Measurements from ENCODE around the gene MAP1A.

The MAP1A gene

DNA sequence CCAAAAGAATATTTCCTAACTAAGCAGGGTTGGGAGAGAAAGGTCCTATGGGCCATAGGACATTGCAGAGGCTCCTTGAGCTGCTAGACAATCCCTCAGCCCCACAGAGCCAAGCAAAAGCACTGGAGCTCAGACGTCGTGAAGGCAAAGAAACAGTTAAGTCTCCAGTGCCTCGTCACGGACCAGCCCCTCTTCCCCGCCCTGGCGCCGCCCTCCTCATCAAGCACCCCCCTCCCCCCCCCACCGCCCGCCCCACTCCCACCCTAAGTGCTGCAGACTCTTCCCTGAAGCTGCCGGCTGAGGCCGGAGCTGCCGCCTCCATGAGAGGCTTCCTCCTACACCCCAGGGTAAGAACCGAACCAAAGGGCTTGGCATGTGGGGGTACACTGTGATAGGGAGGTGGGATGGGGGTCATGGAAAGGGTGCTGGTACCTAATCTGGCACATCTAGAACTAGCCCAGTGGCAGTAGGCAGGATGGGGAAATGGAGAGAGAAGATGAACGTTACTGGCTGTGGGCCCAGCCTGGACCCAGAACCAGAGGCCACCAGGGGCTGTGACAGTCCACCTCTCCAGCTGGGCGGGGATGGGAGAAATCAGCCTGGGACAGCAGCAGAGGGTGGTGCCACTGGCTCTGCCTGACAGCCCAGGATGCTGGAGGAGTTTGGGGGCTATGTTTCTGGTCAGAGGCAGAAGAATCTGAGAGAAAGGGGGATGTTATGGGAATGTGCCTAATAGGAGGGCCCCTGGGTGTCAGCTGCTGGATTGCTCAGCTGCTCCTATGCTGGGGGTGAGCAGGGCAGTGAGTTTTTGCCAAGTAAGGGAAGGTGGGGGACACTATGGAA, at the start of gene MAP1A:
Gene MAP1A, plus strand, starts transcription at position 255 of the 843 bp plus-strand sequence. CDS start 3,866 bp downstream, outside the sequence.
- FAIRE-seq: no peak

DNA sequence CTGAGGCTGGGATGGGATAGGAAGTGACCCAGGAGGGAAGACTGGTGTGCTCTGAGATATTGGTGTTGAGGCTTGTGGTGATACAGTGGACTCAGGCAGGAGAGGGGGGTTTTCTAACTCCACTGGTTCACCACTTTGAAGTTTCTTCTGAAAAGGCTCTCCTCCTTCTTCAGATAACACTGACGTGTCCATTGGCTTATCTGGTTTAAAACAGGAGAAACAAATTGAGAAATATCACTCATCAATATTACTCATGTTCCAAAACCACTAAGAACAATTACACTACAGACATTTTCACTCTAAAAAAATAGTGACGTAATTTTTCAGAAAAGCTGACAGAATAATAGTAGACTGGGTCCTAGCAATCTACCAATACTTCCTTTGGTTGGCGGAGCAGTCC, 47.5 kb upstream of the MAP1A start:
- no peak for FAIRE-seq

GRCh38 chr15:43471975-43472374, 45.4 kb upstream of the MAP1A start:
- no peak for FAIRE-seq

DNA sequence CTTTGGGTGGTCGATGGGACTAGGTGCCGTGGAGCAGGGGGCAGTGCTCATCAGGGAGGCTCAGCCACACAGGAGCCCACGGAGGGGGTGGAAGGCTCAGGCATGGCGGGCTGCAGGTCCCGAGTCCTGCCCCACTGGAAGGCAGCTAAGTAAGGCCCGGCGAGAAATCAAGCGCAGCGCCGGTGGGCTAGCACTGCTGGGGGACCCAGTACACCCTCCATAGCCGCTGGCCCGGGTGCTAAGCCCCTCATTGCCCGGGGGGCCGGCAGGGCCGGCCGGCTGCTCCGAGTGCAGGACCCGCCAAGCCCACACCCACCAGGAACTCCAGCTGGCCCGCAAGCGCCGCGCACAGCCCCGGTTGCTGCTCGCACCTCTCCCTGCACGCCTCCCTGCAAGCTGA, 43.5 kb upstream of the MAP1A start:
- no peak for FAIRE-seq

DNA sequence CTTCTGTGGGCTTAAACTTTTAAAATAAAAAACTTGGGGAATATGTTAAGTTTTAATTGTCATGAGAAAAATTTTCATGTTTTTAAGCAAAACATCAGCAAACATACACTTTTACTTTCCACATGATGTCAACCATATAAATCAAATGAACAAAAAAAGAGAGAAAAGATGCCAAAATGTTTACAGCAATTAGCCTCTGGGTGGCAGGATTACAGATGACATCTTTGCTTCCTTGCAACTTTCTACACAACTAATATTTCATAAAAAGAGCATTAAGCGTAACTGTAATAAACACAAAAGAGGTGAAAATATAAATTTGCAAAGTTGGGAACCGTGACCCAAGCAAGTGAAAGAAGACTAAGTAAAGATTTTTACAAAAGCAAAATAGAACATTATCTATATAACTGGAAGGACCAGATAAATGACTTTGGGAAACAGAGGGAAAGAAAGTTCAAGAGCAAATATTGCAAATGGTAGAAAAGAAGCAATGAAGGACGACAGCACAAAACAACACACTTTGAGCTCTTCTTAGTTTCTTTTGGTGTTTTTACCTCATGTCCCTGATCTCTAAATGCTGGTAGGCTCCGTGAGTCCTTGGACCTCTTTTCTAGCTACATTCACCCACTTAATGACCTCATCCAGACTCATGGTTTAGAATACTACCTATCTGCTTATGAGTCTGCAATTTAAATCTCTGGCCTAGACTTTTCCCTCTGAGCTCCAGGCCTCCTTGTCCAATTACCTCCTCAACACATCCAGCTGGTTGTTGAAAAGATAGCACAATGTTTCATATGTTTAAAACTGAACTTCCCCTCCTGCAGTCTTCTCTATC, 33.9 kb upstream of the MAP1A start:
- FAIRE-seq: peak; percentile 67

GRCh38 chr15:43484455-43484854, 33.0 kb upstream of the MAP1A start:
- FAIRE-seq: no peak

DNA sequence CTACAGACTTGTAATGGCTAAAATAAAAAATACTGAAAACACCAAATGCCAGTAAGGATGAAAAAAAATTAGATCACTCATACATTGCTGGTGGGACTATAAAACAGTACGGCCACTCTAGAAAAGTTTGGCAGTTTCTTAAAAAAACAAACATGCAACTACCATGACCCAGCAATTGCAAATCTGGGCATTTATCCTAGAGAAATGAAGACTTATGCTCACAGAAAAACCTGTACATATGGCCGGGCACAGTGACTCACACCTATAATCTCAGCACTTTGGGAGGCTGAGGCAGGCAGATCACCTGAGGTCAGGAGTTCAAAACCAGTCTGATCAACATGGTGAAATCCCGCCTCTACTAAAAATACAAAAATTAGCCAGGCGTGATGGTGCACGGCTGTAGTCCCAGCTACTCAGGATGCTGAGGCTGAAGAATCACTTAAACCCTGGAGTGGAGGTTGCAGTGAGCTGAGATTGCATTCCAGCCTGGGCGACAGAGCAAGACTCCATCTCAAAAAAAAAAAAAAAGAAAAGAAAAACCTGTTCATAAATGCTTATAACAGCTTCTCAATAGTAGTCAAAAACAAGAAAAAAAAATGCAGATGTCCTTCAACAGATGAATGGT, 30.0 kb upstream of the MAP1A start:
- FAIRE-seq: no peak

DNA sequence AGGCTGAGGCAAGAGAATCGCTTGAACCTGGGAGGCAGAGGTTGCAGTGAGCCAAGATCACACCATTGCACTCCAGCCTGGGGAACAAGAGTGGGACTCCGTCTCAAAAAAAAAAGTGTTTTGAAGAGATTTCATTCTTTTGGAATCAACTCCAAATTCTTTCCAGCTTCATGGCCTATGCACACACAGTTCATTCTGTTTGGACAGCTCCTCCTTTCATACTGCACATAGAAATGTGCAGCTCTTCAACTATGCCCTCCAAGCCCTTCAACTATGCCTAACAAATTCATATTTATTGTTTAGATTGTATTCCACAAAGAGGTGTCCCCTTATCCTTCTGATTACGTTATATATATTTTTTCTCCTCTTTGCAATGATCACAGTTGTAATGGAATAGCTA, 28.6 kb upstream of the MAP1A start:
- no peak for FAIRE-seq

GRCh38 chr15:43489191-43489590, 28.2 kb upstream of the MAP1A start:
- no peak for FAIRE-seq

DNA sequence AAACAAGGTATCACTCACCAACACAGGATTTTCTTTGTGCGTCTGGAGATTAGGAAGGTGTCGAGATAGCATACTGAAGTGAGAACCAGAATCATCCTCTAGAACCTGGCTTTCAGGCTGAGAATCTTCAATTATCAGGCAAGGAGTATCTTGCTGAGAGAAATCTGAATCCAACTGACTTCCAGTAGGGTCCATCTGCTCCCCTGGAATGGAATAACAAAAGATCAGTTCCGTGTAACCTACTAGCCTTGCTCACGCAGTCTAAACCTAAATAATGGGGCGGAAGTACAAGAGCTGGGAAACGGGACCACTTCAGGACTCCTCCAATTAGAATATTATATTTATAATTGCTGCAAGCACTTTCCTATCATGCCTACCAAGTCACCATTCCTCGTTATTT, 25.1 kb upstream of the MAP1A start:
- no peak for FAIRE-seq

DNA sequence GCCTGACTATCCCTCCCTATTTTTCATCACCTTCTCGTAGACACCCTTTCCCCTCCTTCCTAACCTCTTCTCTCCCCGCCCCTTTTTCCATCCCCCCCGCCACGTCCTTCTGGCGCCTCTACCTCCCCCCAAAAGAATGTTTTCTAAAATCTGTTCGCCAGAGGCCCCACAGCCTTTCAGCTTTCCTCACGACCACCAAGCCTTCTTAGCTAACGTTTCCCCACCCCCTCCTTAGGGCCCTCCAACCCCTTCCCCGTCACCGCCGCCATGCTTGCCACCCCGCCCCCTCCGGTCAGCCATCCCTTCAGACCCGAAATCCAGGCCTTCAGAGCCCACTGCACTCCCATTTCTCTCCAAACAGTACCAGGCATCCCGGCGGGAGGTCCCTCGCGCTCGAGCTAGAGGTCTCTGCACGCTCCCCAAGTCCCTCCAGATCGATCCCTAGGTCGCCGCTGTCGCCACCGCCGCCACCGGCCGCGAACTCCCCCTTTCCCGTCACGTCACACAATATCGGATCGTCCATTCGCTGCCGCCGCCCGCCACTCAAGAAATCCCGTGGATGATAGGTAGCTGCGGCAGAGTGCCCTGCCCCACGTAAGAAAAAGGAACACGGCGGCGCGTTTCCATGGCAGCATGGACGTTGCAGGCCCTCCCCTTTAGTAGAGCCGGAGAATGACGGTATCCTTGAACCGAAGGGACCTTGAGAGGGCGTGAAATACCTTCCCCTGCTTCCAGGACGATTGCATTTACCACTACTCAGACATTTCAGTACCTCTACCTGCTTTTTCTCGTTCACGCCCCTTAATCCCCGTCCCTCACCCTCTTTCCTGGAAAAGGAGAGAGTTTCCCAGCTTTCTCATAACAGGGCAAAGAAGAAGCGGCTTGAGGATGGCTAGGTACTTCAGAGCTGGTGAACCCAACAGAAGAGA, 24.5 kb upstream of the MAP1A start, which contains the start of gene TP53BP1:
Gene TP53BP1, minus strand, starts transcription at position 484 of the 929 bp plus-strand sequence. Its CDS starts 113 bp downstream, at position 371.
- FAIRE-seq: peak; percentile 97

GRCh38 chr15:43493703-43494472, 23.5 kb upstream of the MAP1A start:
- FAIRE-seq: no peak

GRCh38 chr15:43498990-43499389, 18.4 kb upstream of the MAP1A start:
- no peak for FAIRE-seq

DNA sequence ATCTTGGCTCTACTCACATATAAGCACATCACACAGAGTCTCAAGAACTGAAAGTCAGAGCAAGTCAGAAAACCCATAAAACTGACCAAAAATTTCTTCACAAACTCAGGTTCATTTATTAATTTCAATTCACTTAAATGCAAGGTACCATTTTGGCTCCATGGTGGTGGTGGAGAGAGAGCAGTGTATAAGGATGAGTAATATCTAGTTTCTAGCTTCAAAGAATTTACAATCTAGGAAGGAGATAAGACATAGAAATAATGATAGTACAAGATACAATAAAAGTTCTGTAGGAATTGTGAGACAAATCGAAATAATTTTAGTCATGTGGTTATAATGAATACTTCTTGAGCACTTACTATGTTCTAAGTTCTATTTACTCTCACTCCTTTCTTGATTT, 17.8 kb upstream of the MAP1A start:
- FAIRE-seq: no peak

GRCh38 chr15:43505738-43506137, 11.7 kb upstream of the MAP1A start:
- FAIRE-seq: no peak

- no peak for FAIRE-seq
Measured at GRCh38 chr15:43508421-43508820, 9.0 kb upstream of the MAP1A start.

GRCh38 chr15:43508991-43509659, 8.3 kb upstream of the MAP1A start:
- no peak for FAIRE-seq

DNA sequence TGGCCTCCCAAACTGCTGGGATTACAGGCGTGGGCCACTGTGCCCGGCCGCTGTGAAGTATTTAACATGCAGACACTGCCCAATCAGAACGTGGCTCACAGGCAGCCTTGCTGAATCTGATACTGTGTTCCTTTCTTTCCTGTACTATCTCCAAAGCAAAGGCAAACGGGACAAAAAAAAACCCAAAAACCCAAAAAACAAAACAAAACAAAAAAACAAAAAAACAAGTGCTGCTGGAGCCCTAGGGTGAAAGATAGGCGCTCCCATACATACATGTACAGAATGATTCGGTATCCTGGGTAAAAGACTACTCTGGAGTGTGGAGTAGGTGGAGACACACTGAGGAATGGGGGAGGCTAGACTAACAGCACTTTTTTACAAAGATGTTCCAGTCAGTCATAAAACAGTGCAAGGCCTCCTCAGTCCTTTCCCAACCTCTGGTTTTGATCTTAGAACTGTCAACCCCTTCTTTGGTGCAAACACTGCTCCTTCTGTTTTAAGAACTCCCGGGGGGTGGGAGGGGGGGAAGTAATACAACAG, 7.7 kb upstream of the MAP1A start:
- no peak for FAIRE-seq

DNA sequence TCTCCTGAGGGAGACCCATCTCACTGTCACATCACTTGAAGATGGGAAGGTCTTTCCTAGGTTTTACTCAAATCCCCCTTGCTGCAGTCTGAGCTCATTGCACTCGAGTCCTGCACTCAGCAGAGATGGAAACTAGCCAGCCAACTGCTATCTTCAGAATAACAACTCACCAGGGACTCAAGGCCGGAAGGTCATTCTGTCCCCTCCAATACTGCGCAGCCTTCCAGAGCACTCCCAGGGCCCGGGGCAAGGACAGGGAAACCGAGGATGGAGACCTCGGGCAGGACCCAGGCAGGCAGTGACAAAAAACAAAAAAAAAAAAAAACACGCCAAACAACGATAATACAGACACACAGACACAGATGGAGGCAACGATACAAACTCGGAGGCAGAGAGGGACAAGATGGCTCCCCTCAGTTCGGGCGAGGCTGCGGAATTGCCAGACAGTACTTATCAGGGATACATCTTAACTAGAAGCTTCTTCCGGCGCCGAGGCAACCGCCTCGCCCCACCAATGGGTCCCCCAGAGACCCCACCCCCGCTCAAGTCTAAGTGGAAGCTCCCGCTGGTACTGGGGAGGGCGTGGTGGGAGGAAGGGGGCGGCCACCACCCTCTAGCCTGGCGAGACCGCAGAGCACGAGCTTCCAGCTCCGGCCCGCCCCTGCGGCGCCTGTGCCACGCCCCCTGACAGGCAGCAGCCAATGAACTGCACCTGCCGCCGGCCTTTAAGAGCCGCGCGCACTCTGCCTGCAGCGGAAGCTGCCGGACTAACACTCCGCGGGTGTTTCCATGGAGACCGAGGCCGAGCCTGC, 7.0 kb upstream of the MAP1A start:
- peak; percentile 95 for FAIRE-seq

All from G401.6 (cell line).